Glomerular endothelial cell (primary cell): Measurements from ENCODE around the gene PTPRS. TPM values are rescaled to one million over a fixed set of nuclear protein-coding genes. Genes with fewer than 3 reads are reported as not detected.

ENCODE experiments used
- DNase-seq: peaks from one replicate; pipeline ENCODE4 v3.0.0-alpha.2; 2011; ENCODE audit warnings: low read depth, low spot score; ENCODE audit errors: extremely low read depth
- total RNA-seq: library from RNA; depleted of rRNA; stranded (reverse); fragments of >200 nt; gene quantifications from 2 replicates; pipeline ENCODE4 v1.2.3, GENCODE V29; 2015

PTPRS gene
- total RNA-seq, 1 donor from 2014 or later = 39.6 TPM

GRCh38 chr19:5312058-5312457 is 28.6 kb downstream of the PTPRS start:
- DNase-seq = no peak

GRCh38 chr19:5309438-5310204 is 31.0 kb downstream of the PTPRS start:
- DNase-seq = no peak

- no peak for DNase-seq
Observed at GRCh38 chr19:5308451-5309437, 31.9 kb downstream of the PTPRS start.

DNA sequence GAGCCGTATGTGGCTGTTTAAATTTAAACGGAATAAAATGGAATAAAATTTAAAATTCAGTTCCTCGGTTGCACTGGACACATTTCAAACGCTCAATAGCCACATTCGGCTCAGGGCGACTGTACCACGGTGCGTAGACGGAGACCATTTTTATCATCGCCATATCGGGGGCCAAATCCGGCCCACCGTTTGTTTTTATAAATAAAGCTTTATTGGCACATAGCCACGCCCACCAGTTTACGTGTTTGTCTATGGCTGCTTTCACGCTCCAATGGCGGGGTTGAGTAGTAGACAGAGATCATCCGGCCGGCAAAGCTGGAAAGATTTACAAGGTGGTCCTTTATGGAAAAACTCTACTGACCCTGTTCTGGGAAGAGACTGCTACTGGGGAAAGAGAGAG is 33.0 kb downstream of the PTPRS start:
- no peak for DNase-seq

DNA sequence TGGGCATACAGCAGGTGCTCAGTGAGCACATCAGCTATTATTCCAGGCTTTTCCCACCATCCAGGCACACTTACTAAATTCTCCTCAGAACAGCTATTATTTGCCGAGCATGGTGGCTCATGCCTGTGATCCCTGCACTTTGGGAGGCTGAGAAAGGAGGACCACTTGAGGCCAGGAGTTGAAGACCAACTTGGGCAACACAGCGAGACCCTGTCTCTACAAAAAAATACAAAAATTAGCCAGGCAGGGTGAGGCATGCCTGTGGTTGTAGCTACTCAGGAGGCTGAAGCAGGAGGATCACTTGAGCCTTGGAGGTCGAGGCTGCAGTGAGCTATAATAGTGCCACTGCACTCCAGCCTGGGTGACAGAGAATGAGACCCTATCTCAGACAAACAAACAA is 35.4 kb downstream of the PTPRS start:
- no peak for DNase-seq

DNA sequence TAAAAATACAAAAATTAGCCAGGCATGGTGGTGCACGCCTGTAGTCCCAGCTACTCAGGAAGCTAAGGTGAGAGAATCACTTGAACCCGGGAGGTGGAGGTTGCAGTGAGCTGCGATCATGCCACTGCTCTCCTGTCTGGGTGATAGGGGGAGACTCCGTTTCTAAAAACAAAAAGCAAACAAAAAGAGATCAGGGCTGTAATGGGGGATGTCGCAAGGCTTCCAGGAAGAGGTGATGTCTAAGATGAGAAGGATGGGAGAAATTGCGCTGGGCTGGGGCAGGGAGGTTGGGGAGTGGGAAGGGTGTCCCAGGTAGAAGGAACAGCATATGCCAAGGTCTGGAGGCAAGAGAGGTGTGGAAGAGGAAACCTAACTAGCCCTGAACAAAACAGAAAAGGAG is 36.1 kb downstream of the PTPRS start:
- DNase-seq = no peak

DNA sequence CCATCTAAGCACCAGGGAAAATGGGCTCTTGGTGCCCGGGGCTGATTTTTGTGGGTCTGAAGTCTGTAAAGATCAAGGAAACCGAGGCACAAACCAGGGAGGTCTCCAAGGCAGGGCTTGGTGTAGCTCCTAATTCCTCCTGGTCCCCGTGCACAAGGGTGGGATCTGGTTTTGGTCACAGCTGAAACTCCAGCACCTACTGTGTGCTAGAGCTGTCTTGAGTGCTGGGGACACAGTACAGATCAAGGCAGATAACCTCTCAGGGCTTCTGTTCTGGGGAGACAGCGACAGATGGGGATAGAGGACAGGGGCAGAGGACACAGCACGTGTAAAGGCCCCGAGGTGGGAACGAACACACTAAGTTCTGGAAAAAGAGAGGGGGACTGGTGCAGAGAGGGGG is 37.4 kb downstream of the PTPRS start:
- no peak for DNase-seq

DNA sequence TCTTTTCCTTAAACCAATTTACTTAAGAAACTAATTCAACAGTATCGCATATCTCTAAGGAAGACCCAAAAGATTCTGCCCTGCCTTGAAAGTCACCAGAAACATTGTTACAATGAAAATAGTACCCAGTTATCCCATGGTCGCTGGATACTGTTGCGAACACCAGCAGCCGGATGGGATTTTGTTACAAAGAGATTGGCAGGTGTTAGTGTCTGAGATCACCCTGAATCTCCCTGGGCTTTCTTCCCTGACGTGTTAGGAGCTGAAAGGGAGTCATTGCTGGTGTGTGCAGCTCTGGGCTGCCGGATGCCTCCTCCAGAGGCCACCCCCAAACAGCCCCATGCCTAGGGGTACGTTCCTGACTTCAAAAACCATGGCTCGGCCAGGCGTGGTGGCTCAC is 38.2 kb downstream of the PTPRS start:
- DNase-seq = no peak

GRCh38 chr19:5299137-5299536 is 41.5 kb downstream of the PTPRS start:
- no peak for DNase-seq

GRCh38 chr19:5298471-5298901 is 42.1 kb downstream of the PTPRS start:
- DNase-seq = no peak

DNA sequence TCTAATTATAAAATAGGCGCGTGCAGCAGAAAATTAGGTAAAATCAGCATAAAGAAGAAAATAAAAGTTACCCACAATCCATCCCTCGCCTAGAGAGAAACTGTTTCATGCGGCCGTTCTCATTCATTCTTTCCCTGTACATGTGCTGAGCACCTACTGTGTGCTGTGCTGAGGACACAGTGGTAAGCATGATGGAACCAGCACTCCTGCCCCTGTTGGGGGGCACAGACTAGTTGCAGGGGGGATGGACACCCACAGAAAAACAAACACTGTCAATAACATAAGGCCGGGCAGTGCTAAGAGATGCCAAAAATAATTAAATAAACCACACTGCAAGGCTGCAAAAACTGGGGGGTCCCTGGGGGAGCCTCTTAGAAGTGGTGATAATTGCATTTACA is 43.3 kb downstream of the PTPRS start:
- no peak for DNase-seq

- no peak for DNase-seq
Observed at GRCh38 chr19:5296457-5297271, 43.9 kb downstream of the PTPRS start.

DNA sequence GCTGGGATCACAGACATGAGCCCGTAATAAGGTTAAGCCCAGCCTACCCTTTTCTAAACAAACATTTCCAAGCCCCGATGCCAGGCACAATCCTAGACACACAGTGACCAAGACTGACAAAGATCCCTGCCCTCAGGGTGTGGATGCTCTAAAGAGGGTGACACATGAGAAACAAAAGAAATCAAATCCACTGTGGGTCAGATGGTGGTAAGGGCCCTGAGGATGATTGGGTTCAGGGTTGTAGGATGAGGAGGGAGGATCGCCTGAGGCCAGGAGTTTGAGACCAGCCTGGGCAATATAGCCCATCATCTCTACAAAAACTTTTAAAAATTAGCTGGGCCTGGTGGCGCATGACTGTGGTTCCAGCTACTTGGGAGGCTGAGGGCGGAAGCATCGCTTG is 44.6 kb downstream of the PTPRS start:
- DNase-seq = no peak

GRCh38 chr19:5294403-5295160 is 46.0 kb downstream of the PTPRS start:
- DNase-seq = no peak

GRCh38 chr19:5293612-5294378 is 46.8 kb downstream of the PTPRS start:
- no peak for DNase-seq

- DNase-seq = no peak
Observed at GRCh38 chr19:5292822-5293611, 47.6 kb downstream of the PTPRS start.

DNA sequence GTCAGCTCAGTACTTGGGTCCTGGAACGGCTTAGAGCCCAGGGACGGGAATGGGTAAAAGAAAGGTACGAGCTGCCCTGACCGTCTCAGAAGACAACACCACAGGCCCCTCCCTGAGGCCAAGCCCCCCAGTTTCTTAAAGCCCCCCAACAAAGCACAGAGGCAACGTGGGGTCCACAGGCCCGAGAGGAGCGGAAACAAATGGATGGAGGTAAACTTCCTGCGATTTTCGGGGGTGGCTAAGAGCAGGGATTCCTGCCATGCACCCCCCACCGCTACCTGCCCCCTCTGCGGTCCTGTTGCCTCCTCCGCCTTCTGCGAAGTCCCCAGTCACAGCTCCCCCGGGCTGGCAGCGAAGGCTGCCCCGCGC is 48.2 kb downstream of the PTPRS start:
- no peak for DNase-seq

DNA sequence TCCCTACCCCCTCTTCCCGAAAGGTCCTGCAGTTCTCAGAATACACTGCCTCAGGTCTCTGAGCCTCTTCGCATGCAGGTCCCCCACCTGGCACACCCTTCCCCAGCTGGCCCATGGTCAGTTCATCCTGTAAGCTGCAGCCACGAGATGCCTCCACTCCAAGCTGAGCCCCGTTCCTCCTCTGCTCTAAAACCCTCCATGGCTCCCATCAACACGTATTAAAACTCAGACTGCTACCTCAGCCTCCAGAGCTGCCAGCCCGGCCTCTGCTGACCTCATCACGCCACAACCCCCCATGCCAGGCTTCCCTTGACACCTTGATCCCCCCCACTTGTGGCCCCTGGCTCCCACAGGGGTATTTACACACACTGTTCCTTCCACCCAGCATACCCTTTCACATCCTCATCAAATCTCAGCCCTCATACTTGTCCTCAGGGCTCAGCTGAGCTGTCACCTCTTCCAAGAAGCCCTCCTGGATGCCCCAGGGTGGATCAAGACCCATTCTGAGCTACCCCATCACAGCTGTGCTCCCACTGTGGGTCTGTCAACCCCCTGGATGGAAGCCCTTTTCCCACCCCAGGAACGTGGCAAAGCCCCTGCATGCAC is 48.9 kb downstream of the PTPRS start:
- no peak for DNase-seq
